GM12872 (cell line): ENCODE results near the gene KIF21B.

Experiments used
- TF ChIP-seq, protein P1 (sequence below): IDR thresholded peaks from 3 replicates; pipeline ENCODE4 v1.5.1; 2011; ENCODE audit warnings: low read depth, mild to moderate bottlenecking, low read length, moderate library complexity; ENCODE audit not compliant: insufficient read depth

KIF21B gene

GRCh38 chr1:200960236-200960947 lies 63.1 kb downstream of the KIF21B start:
- TF ChIP-seq, protein P1, sequence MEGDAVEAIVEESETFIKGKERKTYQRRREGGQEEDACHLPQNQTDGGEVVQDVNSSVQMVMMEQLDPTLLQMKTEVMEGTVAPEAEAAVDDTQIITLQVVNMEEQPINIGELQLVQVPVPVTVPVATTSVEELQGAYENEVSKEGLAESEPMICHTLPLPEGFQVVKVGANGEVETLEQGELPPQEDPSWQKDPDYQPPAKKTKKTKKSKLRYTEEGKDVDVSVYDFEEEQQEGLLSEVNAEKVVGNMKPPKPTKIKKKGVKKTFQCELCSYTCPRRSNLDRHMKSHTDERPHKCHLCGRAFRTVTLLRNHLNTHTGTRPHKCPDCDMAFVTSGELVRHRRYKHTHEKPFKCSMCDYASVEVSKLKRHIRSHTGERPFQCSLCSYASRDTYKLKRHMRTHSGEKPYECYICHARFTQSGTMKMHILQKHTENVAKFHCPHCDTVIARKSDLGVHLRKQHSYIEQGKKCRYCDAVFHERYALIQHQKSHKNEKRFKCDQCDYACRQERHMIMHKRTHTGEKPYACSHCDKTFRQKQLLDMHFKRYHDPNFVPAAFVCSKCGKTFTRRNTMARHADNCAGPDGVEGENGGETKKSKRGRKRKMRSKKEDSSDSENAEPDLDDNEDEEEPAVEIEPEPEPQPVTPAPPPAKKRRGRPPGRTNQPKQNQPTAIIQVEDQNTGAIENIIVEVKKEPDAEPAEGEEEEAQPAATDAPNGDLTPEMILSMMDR, result no peak

- TF ChIP-seq, protein P1, result no peak
Observed at GRCh38 chr1:200959411-200959921, 64.0 kb downstream of the KIF21B start.

DNA sequence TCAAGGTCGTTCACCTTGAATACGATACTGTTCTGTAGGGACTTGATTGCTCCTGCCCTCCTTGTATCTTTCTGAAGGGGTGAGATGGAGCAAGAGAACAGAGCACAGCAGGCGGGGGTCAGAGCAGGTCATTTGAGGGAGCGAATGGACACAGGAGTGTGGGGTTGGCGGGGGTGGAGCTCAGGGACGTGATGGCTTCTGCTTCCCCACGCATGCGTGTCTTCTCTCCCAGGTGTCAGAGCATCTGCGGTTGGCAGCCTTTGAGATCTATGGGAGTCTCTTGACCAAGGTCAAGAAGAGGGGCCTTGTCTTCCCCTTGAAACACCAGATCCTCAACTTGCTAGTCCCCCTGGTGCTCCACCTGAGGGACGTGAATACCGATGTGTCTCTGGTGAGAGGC lies 64.9 kb downstream of the KIF21B start:
- TF ChIP-seq, protein P1, result no peak

- TF ChIP-seq, protein P1, result no peak
Observed at GRCh38 chr1:200954434-200954833, 69.1 kb downstream of the KIF21B start.

- TF ChIP-seq, protein P1, result no peak
Observed at GRCh38 chr1:200951016-200951415, 72.5 kb downstream of the KIF21B start.

- TF ChIP-seq, protein P1, result no peak
Observed at GRCh38 chr1:200949626-200950025, 73.9 kb downstream of the KIF21B start.

- TF ChIP-seq, protein P1, result no peak
Observed at GRCh38 chr1:200947059-200947566, 76.4 kb downstream of the KIF21B start.
